SJSA1 (cell line): ENCODE results near the gene OSCP1. TPM values are rescaled to one million over a fixed set of nuclear protein-coding genes. Genes with fewer than 3 reads are reported as not detected.

Experiments
- total RNA-seq: library from RNA; depleted of rRNA; stranded (reverse); fragments of >200 nt; shearing (Covaris generic); gene quantifications from 2 replicates; pipeline ENCODE4 v1.2.3, GENCODE V29; 2014; rRNA removed

The OSCP1 gene
- total RNA-seq, 1 experiment from 2014 or later = 1.5 TPM

Other genes with a start within 250 kb of the OSCP1 start
- gene THRAP3, start 226.0 kb downstream of the OSCP1 start, total RNA-seq = 61.6 and 66.1 TPM in 2 replicates
- 0.78 and 1.5 TPM in 2 replicates for gene SH3D21, start 144.1 kb downstream of the OSCP1 start, total RNA-seq
- 103 and 159 TPM in 2 replicates for gene EVA1B, start 126.8 kb downstream of the OSCP1 start, total RNA-seq
- 16.1 and 29.2 TPM in 2 replicates for gene STK40, start 64.5 kb downstream of the OSCP1 start, total RNA-seq
- gene LSM10, start 52.5 kb downstream of the OSCP1 start, total RNA-seq = 3.4 and 6.4 TPM in 2 replicates
- gene MRPS15, start 13.9 kb upstream of the OSCP1 start, total RNA-seq = 63.1 and 95.8 TPM in 2 replicates
- gene CSF3R, start 32.5 kb upstream of the OSCP1 start, total RNA-seq = not detected in 2 replicates